GM10248 (cell line): Measurements from ENCODE around the gene CPPED1.

Experiments used
- CTCF ChIA-PET: fragments of 300-600 bp; sonication (Branson Sonifier 250); formaldehyde crosslinking; extraction: SDS; loops from one replicate; lab custom pipeline; 2021; ENCODE audit warnings: antibody characterized with exemption; lab: Yijun Ruan, JAX
- POLR2A ChIA-PET: fragments of 350-650 bp; sonication (Branson Sonifier 250); formaldehyde crosslinking; extraction: SDS; loops from one replicate; lab custom pipeline; 2020; ENCODE audit warnings: antibody characterized with exemption; lab: Yijun Ruan, JAX
- DNase-seq: peaks from one replicate; pipeline ENCODE4 v3.0.0; 2012; ENCODE audit errors: extremely low spot score
- CTCF ChIP-seq: IDR thresholded peaks from 2 replicates; pipeline ENCODE4 v1.5.1; 2012; ENCODE audit warnings: mild to moderate bottlenecking, low read depth; ENCODE audit errors: extremely low read depth, missing control alignments, control extremely low read depth

The CPPED1 gene

GRCh38 chr16:12742741-12743140 lies 60.9 kb downstream of the CPPED1 start:
- no peak for TF ChIP-seq CTCF
- CTCF ChIA-PET, result no interaction called here
- no peak for DNase-seq
- POLR2A ChIA-PET, result no interaction called here

- POLR2A ChIA-PET, result no interaction called here
- DNase-seq, result no peak
- no peak for TF ChIP-seq CTCF
- CTCF ChIA-PET, result no interaction called here
These were observed 62.6 kb downstream of the CPPED1 start for GRCh38 chr16:12740986-12741610.

GRCh38 chr16:12739738-12740137 lies 63.9 kb downstream of the CPPED1 start:
- no peak for DNase-seq
- TF ChIP-seq CTCF, result no peak
- ChIA-PET POLR2A (no interaction called here), CTCF (no interaction called here)

- ChIA-PET CTCF (no interaction called here), POLR2A (no interaction called here)
- no peak for TF ChIP-seq CTCF
- DNase-seq, result no peak
These were observed 66.1 kb downstream of the CPPED1 start for GRCh38 chr16:12737563-12737962.

- no peak for TF ChIP-seq CTCF
- ChIA-PET CTCF (no interaction called here), POLR2A (no interaction called here)
- DNase-seq, result no peak
These were observed 67.9 kb downstream of the CPPED1 start for GRCh38 chr16:12735805-12736204.

- ChIA-PET CTCF (no interaction called here), POLR2A (no interaction called here)
- DNase-seq, result no peak
- no peak for TF ChIP-seq CTCF
These were observed 71.1 kb downstream of the CPPED1 start for GRCh38 chr16:12732600-12732999.
